HG02884 (cell line): Measurements from ENCODE around the gene DMXL1.
"Not testable (repeated sequence)": the region's sequence is repeated elsewhere in the genome, so short reads cannot be mapped to it uniquely, and the experiment has no call there.

Experiments
- ATAC-seq: cut with Tn5 transposase; IDR thresholded peaks from one replicate; pipeline ENCODE4 v1.9.1; 2021; ENCODE audit warnings: mild to moderate bottlenecking, moderate library complexity; ENCODE audit not compliant: unreplicated experiment

The DMXL1 gene

DNA sequence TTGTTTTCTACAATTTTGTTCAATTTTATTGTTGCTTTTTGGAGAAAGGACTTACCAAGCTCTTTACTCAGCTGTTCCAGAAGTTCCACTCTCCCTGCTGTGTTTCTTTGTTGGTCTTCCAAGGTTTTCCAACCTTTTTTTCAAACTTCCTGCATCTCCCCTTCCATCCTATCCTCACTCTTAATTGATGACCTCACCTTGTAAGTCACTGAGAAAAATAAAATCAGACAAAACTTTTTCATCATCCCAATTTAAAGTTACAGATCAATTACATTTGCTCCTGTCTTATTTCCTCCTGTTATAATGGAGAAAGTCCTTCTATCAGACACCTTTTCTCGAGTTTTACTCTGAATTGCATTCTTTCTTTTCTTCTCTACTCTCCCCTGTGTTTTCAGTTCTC, 121.1 kb downstream of the DMXL1 start:
- no peak for ATAC-seq

- ATAC-seq = no peak
These were observed 129.9 kb downstream of the DMXL1 start for GRCh38 chr5:119200795-119201194.

DNA sequence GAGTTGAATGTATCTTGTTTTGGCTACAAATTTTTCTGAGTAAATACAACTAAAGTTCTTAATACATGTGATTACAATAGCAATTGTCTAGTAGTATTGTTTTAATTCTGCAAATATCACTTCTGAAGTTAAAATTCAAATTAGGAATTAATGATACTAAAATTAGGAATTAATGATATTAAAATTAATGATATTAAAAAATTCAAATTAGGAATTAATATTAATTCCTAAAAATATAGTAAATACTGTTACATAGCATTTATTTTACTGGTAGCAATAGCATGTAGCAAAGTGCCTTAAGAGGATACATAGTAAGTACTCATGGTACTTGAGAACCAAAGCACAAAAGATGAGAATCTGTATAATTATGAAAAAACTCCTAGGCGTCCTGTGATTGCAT, 136.2 kb downstream of the DMXL1 start:
- ATAC-seq = no peak

DNA sequence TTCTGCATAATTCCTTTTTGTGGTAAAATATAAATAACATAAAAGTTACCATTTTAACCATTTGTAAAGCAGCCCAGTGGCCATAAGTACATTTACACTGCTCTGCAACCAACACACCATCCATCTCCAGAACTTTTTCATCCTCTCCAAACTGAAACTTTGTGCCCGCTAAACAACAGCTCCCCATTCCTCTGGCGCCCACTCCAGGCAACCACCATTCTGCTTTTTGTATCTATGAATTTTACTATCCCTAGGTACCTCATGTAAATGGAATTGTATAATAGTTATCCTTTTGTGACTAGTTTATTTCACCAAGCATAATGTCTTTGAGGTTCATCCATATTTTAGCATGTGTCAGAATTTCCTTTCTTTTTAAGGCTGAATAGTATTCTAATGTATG, 141.1 kb downstream of the DMXL1 start:
- ATAC-seq = no peak

DNA sequence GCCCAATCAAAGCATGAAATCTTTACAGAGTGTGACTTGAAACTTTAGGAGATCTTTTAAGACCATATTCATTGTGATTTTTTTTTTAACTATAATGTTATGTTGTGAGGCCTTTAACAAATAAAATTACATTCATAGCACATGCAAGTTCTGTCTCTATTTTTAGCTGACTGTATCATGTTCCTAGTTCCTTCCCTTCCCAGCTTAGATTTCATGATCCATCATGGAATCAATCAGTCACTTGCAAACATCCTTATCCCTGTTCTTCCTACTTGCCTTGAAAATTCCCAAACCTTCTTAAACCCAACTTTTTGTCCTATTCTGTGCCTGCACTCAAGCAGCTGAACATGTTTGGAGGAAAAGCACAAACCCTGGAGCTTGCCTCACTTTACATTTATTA, 141.8 kb downstream of the DMXL1 start:
- ATAC-seq = no peak

DNA sequence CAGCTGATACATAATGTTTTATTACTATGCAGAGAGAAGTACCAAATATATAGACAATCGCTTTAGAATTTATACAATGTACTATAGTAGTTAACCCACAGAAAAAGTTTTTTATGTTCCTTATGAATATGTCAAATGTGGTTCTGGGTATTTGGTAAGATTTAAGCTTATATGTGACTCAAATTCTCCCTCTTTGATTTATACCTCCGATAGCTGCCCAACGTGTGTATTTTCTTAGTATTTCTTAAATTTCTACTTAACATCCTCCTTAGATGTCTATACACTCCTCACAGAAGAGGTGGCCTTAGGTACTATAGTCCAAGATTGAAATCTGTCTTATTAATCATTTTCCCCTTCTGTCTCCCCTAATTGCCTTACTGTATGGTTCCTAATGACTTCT, 146.3 kb downstream of the DMXL1 start:
- no peak for ATAC-seq

DNA sequence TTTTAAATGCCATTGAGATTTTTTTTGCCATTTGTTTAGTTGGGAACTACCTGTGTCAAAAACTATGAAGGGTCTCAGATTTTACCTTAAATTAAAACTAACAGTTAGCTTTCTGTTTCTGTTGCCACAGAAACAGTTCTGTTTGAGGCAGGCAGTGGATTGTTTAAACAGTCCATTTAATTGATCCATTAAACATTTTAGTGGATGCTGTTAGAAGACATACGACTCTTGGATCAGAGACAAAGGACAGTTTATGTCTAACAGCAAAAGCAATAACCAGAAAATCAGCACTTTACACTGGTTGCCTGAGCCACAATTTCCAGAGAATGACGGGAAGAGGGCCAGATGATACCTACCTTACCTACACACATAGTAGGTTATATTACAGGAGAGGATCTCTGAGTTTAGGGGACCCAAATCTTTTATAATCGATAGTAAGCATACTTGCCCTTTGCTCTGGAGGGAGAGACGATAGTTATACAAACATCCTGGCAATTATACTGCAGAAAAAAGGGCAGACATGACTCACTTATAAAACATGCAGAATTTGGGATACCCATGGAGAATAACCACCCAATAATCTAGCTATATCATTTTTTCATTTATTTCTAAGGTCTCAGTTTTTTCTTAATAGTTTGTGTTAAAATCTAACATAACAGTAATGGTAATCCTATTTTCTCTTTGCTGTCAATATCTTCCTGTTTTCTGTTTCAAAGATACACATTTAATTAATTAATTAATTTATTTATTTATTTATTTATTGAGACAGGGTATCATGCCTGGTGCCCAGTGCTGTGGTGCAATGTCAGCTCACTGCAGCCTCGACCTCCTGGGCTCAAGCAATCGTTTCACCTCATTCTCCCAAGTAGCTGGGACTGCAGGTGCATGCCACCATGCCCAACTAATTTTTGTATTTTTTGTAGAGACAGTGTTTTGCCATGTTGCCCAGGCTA, 148.2 kb downstream of the DMXL1 start:
- ATAC-seq = no peak

GRCh38 chr5:119220576-119221197, 149.8 kb downstream of the DMXL1 start:
- ATAC-seq = peak; percentile 87

- no peak for ATAC-seq
These were observed 150.4 kb downstream of the DMXL1 start for GRCh38 chr5:119221330-119221729.

GRCh38 chr5:119229950-119230349, 159.1 kb downstream of the DMXL1 start:
- no peak for ATAC-seq

DNA sequence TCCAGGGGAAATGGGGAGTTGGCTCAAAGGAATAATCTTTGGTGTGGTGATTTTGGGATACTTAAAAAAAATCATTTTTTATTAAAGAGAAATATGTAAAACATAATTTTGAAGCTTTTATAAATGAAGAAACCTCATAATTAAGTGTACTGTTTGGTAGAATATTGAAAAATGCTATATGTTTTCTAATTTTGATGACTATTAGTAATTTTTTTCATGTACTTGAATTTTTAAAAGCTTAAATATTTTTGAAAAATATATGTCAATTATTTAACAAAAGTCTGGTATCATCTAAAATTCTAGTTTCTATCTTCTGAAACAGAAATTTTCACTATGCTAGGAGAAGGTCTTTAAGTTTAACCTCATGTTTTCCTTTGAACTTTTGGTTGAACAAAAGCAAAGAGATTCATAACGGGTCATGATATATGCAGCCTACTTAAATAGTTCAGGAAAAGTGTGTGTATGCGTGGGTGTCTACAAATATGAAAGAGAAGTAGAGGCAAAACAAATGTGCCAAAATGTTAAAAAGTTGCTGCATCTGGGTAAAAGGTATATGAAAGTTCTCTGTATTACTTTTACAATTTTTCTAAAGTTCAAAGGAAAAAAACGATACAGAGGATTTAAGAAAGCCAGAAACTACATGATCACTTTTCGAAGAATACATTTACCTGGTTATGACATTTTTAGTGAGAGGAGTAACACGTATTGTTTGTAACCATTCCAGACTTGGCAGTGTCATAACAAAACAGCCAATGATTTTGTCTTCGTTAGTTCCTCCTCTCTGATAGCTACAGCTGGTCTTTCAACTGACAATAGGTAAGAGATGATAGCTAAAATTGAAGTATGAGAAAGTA, 167.6 kb downstream of the DMXL1 start:
- ATAC-seq = no peak

DNA sequence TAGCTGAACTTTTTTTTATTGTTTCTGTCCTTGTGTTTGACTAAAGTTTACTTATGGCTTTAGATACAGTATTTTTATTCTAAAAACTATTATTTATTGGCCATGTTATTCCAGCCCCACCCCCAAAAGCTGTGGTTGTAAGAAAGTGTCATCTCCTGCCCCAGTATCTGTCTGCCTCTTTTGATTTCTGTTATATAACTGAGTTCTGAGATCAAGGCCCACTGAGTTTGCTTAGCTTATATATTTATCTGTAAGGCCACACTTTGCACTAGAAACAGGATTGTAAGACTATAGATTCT, 168.2 kb downstream of the DMXL1 start:
- ATAC-seq = no peak

DNA sequence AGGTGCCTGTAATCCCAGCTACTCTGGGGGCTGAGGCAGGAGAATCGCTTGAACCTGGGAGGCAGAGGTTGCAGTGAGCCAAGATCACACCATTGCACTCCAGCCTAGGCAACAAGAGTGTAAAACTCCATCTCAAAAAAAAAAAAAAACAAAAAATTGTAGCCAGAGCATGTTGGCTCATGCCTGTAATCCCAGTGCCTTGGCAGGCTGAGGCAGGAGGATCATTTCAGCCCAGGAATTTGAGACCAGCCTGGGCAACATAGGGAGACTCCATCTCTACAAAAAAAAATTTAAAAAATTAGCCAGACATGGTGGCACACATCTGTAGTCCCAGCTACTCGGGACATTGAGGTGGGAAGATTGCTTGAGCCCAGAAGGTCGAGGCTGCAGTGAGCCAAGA, 168.9 kb downstream of the DMXL1 start:
- not testable (repeated sequence) for ATAC-seq

DNA sequence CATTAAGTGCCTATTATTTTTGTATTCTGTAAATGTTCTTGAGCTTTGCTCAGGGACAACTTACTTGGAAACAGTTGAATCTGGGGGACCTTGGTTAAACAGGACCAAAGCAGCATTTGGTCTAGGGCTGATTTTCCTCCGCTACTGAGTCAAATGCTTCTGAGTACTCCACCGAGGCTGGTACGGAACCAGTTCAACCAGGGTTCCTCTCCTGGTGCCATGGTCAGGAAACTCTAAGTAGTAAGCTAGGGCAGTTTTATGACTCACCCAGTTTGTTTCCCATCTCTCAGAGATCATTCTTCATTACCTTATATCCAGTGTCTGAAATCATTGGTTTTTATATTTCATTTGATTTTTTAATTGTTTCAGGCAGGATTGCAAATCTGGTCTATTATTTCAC, 173.0 kb downstream of the DMXL1 start:
- no peak for ATAC-seq

DNA sequence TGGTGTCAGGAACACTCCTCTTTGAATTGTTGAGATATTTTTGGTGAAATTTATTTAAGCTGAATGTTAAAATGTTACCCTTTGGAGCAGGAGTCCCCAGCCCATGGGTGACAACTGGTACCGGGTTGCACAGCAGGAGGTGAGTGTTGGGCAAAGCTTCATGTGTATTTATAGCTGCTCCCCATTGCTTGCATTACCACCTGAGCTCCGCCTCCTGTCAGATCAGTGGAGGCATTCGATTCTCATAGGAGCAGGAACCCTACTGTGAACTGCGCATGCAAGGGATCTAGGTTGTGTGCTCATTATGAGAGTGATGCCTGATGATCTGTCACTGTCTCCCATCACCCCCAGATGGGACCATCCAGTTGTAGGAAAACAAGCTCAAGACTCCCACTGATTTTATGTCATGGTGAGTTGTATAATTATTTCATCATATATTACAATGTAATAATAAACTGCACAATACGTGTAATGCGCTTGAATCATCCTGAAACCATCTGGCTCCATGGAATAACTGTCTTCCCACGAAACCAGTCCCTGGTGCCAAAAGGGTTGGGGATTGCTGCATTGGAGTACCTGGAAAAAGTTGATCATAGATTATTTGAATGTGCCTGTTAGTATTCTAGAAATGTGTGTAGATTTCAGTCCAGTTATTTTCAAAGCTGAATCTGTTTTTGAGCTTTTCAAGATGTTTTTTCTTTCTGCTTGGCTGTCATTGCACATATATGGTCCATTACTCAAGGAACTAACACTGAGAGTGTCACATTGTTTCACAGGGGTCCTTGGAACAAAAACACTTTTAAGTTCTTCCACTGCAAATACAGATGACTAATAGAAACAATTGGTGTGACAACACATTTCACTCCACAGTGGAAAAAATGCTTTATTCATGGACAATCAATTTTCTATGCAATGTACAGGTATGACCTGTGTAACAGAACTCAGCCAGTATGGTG, 180.3 kb downstream of the DMXL1 start:
- ATAC-seq = no peak

- no peak for ATAC-seq
These were observed 184.9 kb downstream of the DMXL1 start for GRCh38 chr5:119255571-119256356.

GRCh38 chr5:119257613-119258012, 186.7 kb downstream of the DMXL1 start:
- no peak for ATAC-seq

GRCh38 chr5:119263639-119264038, 192.8 kb downstream of the DMXL1 start:
- ATAC-seq = no peak

GRCh38 chr5:119264186-119264585, 193.3 kb downstream of the DMXL1 start:
- no peak for ATAC-seq

DNA sequence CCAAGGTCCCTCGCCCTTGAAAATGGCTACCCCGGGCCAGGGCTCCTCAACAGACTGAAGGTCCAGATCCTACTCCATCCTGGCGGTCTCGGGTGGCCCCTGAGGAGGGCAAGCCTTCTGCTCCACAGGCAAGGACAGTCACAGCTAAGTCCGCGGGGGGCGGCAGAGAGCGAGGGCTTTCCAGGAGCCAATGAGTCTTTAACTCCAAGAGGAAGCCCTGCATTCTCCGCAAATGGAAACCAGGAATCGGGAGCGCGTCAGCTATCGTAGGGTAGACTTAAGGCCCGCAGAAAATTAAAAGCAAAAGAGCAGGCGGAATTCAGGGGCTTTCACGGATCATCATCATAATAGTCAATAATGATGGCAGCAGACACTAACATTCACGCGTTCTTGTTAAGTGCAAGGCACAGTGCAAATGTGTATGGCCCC, 197.1 kb downstream of the DMXL1 start:
- peak; percentile 65 for ATAC-seq
